CD14-positive monocyte (primary cell): ENCODE data around the gene NUP210. TPM values are rescaled to one million over a fixed set of nuclear protein-coding genes. Genes with fewer than 3 reads are reported as not detected.

Source experiments
- DNase-seq, 3 donors: peaks; one replicate each; pipeline ENCODE4 v3.0.0-alpha.2; 2011 to 2022
- H2AFZ ChIP-seq: 2 replicates; pipeline ENCODE4 v1.6.0; 2012; ENCODE audit warnings: mild to moderate bottlenecking, low read depth, low read length, inconsistent platforms; ENCODE audit not compliant: insufficient read depth, poor library complexity, severe bottlenecking
- H3K27ac ChIP-seq, 2 donors: 1 replicate in 1 of 2; 2 replicates in 1 of 2; pipeline ENCODE4 v1.5.1; 2012 to 2013; ENCODE audit warnings: low read length in 2 of 2, control low read depth in 1 of 2, inconsistent platforms in 1 of 2, low read depth in 1 of 2, mild to moderate bottlenecking in 1 of 2
- H3K27me3 ChIP-seq, 2 donors: one replicate each; pipeline versions ENCODE4 v1.6.0 to v1.6.1; 2011 to 2013; ENCODE audit warnings: low read length in 2 of 2; ENCODE audit not compliant: control insufficient read depth in 2 of 2, insufficient read depth in 2 of 2
- H3K36me3 ChIP-seq, 2 donors: replicated peaks in 1 of 2; 1 replicate in 1 of 2; 2 replicates in 1 of 2; pipeline versions ENCODE4 v1.5.1 to v1.6.1; 2012 to 2013; ENCODE audit warnings: low read length in 2 of 2, control low read depth in 1 of 2, inconsistent platforms in 1 of 2, mild to moderate bottlenecking in 1 of 2; ENCODE audit not compliant: insufficient read depth in 2 of 2, control insufficient read depth in 1 of 2
- H3K4me1 ChIP-seq, 2 donors: 1 replicate in 1 of 2; 2 replicates in 1 of 2; pipeline versions ENCODE4 v1.5.1 to v1.6.1; 2012 to 2013; ENCODE audit warnings: low read length in 2 of 2, control low read depth in 1 of 2, inconsistent platforms in 1 of 2, mild to moderate bottlenecking in 1 of 2, moderate library complexity in 1 of 2; ENCODE audit not compliant: insufficient read depth in 2 of 2, control insufficient read depth in 1 of 2
- H3K4me2 ChIP-seq: replicated peaks from 2 replicates; pipeline ENCODE3; 2012; ENCODE audit warnings: low read length, moderate library complexity, mild to moderate bottlenecking; ENCODE audit not compliant: poor library complexity, severe bottlenecking; ENCODE audit errors: extremely low read depth
- H3K4me3 ChIP-seq, 3 experiments: fragments of 200-600 bp in 1 of 3; sonication (generic) in 1 of 3; replicated peaks in 1 of 3; 1 replicate in 2 of 3; 2 replicates in 1 of 3; pipeline ENCODE4 v1.5.1; 2011 to 2013; ENCODE audit warnings: low read length in 3 of 3, mild to moderate bottlenecking in 3 of 3, control low read depth in 2 of 3, low read depth in 2 of 3, inconsistent platforms in 1 of 3, moderate library complexity in 1 of 3
- H3K79me2 ChIP-seq: 2 replicates; pipeline ENCODE4 v1.6.0; 2012; ENCODE audit warnings: mild to moderate bottlenecking, control low read depth, inconsistent platforms, low read length, moderate library complexity; ENCODE audit not compliant: insufficient read depth
- H3K9ac ChIP-seq: 2 replicates; pipeline ENCODE4 v1.6.0; 2017; ENCODE audit warnings: low read length, mild to moderate bottlenecking; ENCODE audit not compliant: insufficient read depth, poor library complexity, severe bottlenecking
- H3K9me3 ChIP-seq, 2 donors: replicated peaks in 1 of 2; 1 replicate in 1 of 2; 2 replicates in 1 of 2; pipeline versions ENCODE4 v1.5.1 to v1.6.1; 2012 to 2013; ENCODE audit warnings: low read length in 2 of 2, control low read depth in 1 of 2; ENCODE audit not compliant: control insufficient read depth in 1 of 2, insufficient read depth in 1 of 2
- H4K20me1 ChIP-seq: 2 replicates; pipeline ENCODE4 v1.6.0; 2012; ENCODE audit warnings: mild to moderate bottlenecking, low read length, control low read depth, moderate library complexity; ENCODE audit not compliant: insufficient read depth
- H3K27ac Mint-ChIP-seq, 7 donors: one replicate each; pipeline ENCODE4 v1.8.0; 2020; ENCODE audit warnings: mild to moderate bottlenecking in 7 of 7, mixed read lengths in 7 of 7, moderate library complexity in 6 of 7, inconsistent platforms in 2 of 7
- H3K27me3 Mint-ChIP-seq, 3 donors: one replicate each; pipeline ENCODE4 v1.8.0; 2021 to 2022; ENCODE audit warnings: low read depth in 3 of 3, mild to moderate bottlenecking in 3 of 3, mixed read lengths in 3 of 3, moderate library complexity in 3 of 3, inconsistent platforms in 1 of 3
- H3K36me3 Mint-ChIP-seq, 2 donors: one replicate each; pipeline ENCODE4 v1.8.0; 2020; ENCODE audit warnings: mixed read lengths in 2 of 2, inconsistent platforms in 1 of 2, mild to moderate bottlenecking in 1 of 2
- H3K4me1 Mint-ChIP-seq: one replicate; pipeline ENCODE4 v1.8.0; 2020; ENCODE audit warnings: mild to moderate bottlenecking, mixed read lengths
- H3K4me3 Mint-ChIP-seq, 2 donors: one replicate each; pipeline ENCODE4 v1.8.0; 2020; ENCODE audit warnings: mild to moderate bottlenecking in 2 of 2, mixed read lengths in 2 of 2, moderate library complexity in 1 of 2
- H3K9me3 Mint-ChIP-seq, 7 donors: one replicate each; pipeline ENCODE4 v1.8.0; 2020 to 2022; ENCODE audit warnings: mixed read lengths in 7 of 7, mild to moderate bottlenecking in 6 of 7, moderate library complexity in 6 of 7, inconsistent platforms in 2 of 7
- CTCF ChIP-seq: fragments of 200-600 bp; IDR thresholded peaks from one replicate; pipeline ENCODE4 v1.8.0; 2022; ENCODE audit warnings: antibody characterized with exemption, mild to moderate bottlenecking
- WGBS: methylation state at CpG from one replicate; pipeline ENCODE4 v1.1.5; 2013; ENCODE audit warnings: missing lambda C conversion rate; ENCODE audit not compliant: insufficient coverage; 5-methylcytosine and 5-hydroxymethylcytosine counted together
- intact Hi-C, 2 donors: fragments of 100-400 bp; cut with micrococcal nuclease; formaldehyde crosslinking; loops; one replicate each; pipeline versions ENCODE4 v1.15.0 to v1.15.1; 2023
- polyA plus RNA-seq, 3 donors: library from polyadenylated mRNA; depleted of rRNA in 1 of 3; unstranded in 2 of 3; stranded (reverse) in 1 of 3; fragments of 300-500 nt in 2 of 3; fragments of >200 nt in 1 of 3; fragmentation: Illumina TruSeq in 2 of 3; gene quantifications; 1 replicate in 2 of 3; 2 replicates in 1 of 3; pipeline ENCODE4 v1.2.3, GENCODE V29; 2012 to 2021

The NUP210 gene
- polyA plus RNA-seq, 3 donors, result 7.9 to 43.5 (median 13.0) TPM

- Histone ChIP-seq H3K4me2 (no peak overlapping the region), H3K27me3 (no peaks in the 10 kb centered on the region), H3K9me3 (no peaks in the 10 kb centered on the region), H3K4me3 (no peak overlapping the region), H3K4me1 (no peaks in the 10 kb centered on the region), H2AFZ (no peak overlapping the region), H3K36me3 (peaks cover 95 to 100% of the 10 kb centered on the region in 2 donors), H3K9ac (no peak overlapping the region), H3K79me2 (no peaks in the 10 kb centered on the region), H4K20me1 (no peaks in the 10 kb centered on the region), H3K27ac (no peak overlapping the region)
- DNase-seq, result no peak
- 98% methylated on average over 11 of the region's 11 CpGs for WGBS
- H3K27ac Mint-ChIP-seq, result peak overlapping the region in 3 of 7 donors; percentile 30 to 60 (median 44)
- no peaks in the 10 kb centered on the region for H3K4me1 Mint-ChIP-seq
- intact Hi-C loops, result no loop called here
- H3K4me3 Mint-ChIP-seq, result no peak overlapping the region
- no peak for TF ChIP-seq CTCF
- no peaks in the 10 kb centered on the region for H3K9me3 Mint-ChIP-seq
- peaks cover 0 to 2% (median 0%) of the 10 kb centered on the region in 3 donors for H3K27me3 Mint-ChIP-seq
- peaks cover 89 to 100% of the 10 kb centered on the region in 2 donors for H3K36me3 Mint-ChIP-seq
These were observed 95.2 kb downstream of the NUP210 start for GRCh38 chr3:13324835-13325501.

- no peak overlapping the region for H3K4me3 ChIP-seq
- Mint-ChIP-seq H3K4me3 (no peak overlapping the region), H3K36me3 (peaks cover 89 to 100% of the 10 kb centered on the region in 2 donors), H3K9me3 (no peaks in the 10 kb centered on the region), H3K27ac (peak overlapping the region in 1 of 7 donors; percentile 66), H3K27me3 (peaks cover 0 to 2% (median 0%) of the 10 kb centered on the region in 3 donors), H3K4me1 (no peaks in the 10 kb centered on the region)
- peaks cover 96 to 100% of the 10 kb centered on the region in 2 donors for H3K36me3 ChIP-seq
- no peaks in the 10 kb centered on the region for H3K9me3 ChIP-seq
- intact Hi-C loops, result no loop called here
- no peak for TF ChIP-seq CTCF
- DNase-seq, result no peak
- no peak overlapping the region for H2AFZ ChIP-seq
- no peak overlapping the region for H3K27ac ChIP-seq
- no peaks in the 10 kb centered on the region for H3K4me1 ChIP-seq
- no peak overlapping the region for H3K9ac ChIP-seq
- no peaks in the 10 kb centered on the region for H3K27me3 ChIP-seq
- H3K79me2 ChIP-seq, result no peaks in the 10 kb centered on the region
- no peak overlapping the region for H3K4me2 ChIP-seq
- H4K20me1 ChIP-seq, result no peaks in the 10 kb centered on the region
- WGBS, result 90% methylated on average over 5 of the region's 5 CpGs
These were observed 96.3 kb downstream of the NUP210 start for GRCh38 chr3:13323822-13324221.
